ENCODE data around the gene SUMF1. TPM values are rescaled to one million over a fixed set of nuclear protein-coding genes. Genes with fewer than 3 reads are reported as not detected.

Gene SUMF1
- total RNA-seq, 1 experiment from 2014 or later = 26.6 TPM

DNA sequence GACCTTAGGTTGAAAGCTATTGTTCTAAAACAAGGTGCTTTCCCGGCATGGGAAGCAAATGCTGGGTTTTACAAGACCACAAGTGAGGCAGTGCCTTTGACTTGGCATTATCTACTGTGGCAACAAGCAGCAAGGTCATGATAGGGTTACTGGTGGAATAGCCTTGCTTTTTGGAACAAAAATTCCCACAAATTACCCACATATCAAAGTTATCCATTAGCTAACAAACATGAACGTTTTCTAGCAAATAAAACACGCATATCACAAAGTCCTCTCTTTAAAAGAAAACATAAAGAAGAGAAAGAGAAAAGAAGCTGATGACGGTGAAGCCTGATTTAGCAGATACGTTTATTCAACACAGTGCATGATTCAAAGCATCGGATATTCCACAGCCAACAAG is 106.3 kb downstream of the SUMF1 start:
- H3K9me2 ChIP-seq (ENCODE audit: insufficient read depth) = no peaks in the 10 kb centered on the region
- H3K4me2 ChIP-seq (ENCODE audit: low read length) = no peak overlapping the region
- no peaks in the 10 kb centered on the region for H3K4me1 ChIP-seq (ENCODE audit: control insufficient read depth in 1 of 2, insufficient read depth in 2 of 2, low read length in 2 of 2)
- no peak for DNase-seq (ENCODE audit: low read depth, low spot score)
- no peaks in the 10 kb centered on the region for H3K9me3 ChIP-seq (ENCODE audit: control insufficient read depth in 1 of 2, insufficient read depth in 1 of 2, low read depth in 1 of 2, low read length in 2 of 2)
- ATAC-seq = no peak
- no peak overlapping the region for H3K27ac ChIP-seq (ENCODE audit: low read depth, low read length)
- TF ChIP-seq ATF3 (IDR thresholded peaks at IDR 0.05) = no peak
- no peak for TF ChIP-seq POLR2AphosphoS5 (IDR thresholded peaks at IDR 0.05; ENCODE audit: low read depth, low read length)
- ChIA-PET POLR2A (no interaction called here), CTCF (interaction anchor here (1.6 kb wide), 1 partner anchor 10 kb away, joined by 11 read pairs; no protein-coding TSS in a partner anchor), RAD21 (ENCODE audit: low non-redundant PET in 1 of 2, low total read pairs in 2 of 2, uncharacterized antibody in 2 of 2, unreplicated experiment in 2 of 2) (no interaction called here)
- BruUV-seq (replicated peaks) = no TSS peak
- intact Hi-C loops (cut with micrococcal nuclease) = no loop called here
- H2AFZ ChIP-seq (ENCODE audit: low read depth, low read length, poor library complexity, severe bottlenecking) = no peak overlapping the region
- H3K27me3 ChIP-seq (ENCODE audit: insufficient read depth, low read length) = no peaks in the 10 kb centered on the region
- no peak overlapping the region for H3K4me3 ChIP-seq (replicated peaks in 1 of 2; ENCODE audit: low read depth in 1 of 2, low read length in 2 of 2)
- no peaks in the 10 kb centered on the region for H4K20me1 ChIP-seq (ENCODE audit: insufficient read depth)
- H3K79me2 ChIP-seq (ENCODE audit: insufficient read depth, low read length) = no peaks in the 10 kb centered on the region
- no peak overlapping the region for H3K9ac ChIP-seq (ENCODE audit: low read length)
- no peaks in the 10 kb centered on the region for H3K36me3 ChIP-seq (ENCODE audit: control insufficient read depth in 1 of 2, insufficient read depth in 2 of 2, low read length in 2 of 2)

DNA sequence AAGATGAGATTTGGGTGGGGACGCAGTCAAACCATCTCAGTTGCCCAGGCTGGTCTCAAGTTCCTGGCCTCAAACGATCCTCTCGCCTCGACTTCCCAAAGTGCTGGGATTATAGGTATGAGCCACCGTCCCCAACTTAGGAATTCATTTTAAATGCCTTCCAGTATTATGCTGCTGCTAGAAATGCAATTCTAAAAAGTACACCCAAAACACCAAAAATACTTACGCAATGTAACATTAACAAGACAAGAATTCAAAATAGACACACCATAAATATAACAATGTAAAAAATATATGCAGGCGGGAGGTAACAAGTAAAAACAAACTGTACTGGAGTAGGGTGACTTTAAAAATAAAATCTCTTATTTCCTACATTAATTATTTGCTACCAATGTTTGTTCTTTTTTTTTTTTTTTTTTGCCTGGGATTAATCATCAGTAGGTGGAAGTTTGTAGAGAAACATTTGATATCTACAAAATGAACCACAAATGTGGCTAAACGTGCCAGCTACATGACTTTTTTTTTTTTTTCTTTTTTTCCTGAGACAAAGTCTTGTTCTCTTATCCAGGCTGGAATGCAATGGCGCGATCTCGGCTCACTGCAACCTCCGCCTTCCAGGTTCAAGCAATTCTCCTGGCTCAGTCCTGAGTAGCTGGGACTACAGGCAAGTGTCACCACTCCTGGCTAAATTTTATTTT is 107.1 kb downstream of the SUMF1 start:
- H3K27me3 ChIP-seq (ENCODE audit: insufficient read depth, low read length) = no peaks in the 10 kb centered on the region
- RAD21 ChIA-PET (ENCODE audit: low non-redundant PET in 1 of 2, low total read pairs in 2 of 2, uncharacterized antibody in 2 of 2, unreplicated experiment in 2 of 2) = no interaction called here
- POLR2A ChIA-PET = no interaction called here
- no peak overlapping the region for H3K4me3 ChIP-seq (replicated peaks in 1 of 2; ENCODE audit: low read depth in 1 of 2, low read length in 2 of 2)
- no peak for TF ChIP-seq SRF (IDR thresholded peaks at IDR 0.05; ENCODE audit: low read depth)
- TF ChIP-seq, protein P1, sequence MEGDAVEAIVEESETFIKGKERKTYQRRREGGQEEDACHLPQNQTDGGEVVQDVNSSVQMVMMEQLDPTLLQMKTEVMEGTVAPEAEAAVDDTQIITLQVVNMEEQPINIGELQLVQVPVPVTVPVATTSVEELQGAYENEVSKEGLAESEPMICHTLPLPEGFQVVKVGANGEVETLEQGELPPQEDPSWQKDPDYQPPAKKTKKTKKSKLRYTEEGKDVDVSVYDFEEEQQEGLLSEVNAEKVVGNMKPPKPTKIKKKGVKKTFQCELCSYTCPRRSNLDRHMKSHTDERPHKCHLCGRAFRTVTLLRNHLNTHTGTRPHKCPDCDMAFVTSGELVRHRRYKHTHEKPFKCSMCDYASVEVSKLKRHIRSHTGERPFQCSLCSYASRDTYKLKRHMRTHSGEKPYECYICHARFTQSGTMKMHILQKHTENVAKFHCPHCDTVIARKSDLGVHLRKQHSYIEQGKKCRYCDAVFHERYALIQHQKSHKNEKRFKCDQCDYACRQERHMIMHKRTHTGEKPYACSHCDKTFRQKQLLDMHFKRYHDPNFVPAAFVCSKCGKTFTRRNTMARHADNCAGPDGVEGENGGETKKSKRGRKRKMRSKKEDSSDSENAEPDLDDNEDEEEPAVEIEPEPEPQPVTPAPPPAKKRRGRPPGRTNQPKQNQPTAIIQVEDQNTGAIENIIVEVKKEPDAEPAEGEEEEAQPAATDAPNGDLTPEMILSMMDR (IDR thresholded peaks at IDR 0.05 in 2 of 3, conservative IDR thresholded peaks at IDR 0.05 in 1 of 3; ENCODE audit: borderline replicate concordance in 1 of 3, insufficient read depth in 1 of 3, low read depth in 2 of 3, low read length in 2 of 3) = no peak
- TF ChIP-seq RAD21 (IDR thresholded peaks at IDR 0.05; ENCODE audit: low read depth) = no peak
- no peak for TF ChIP-seq ZFX (IDR thresholded peaks at IDR 0.05)
- TF ChIP-seq ZNF274 (IDR thresholded peaks at IDR 0.05; ENCODE audit: low read depth, low read length) = no peak
- no peaks in the 10 kb centered on the region for H3K9me2 ChIP-seq (ENCODE audit: insufficient read depth)
- BruUV-seq (replicated peaks) = no TSS peak
- H3K36me3 ChIP-seq (ENCODE audit: control insufficient read depth in 1 of 2, insufficient read depth in 2 of 2, low read length in 2 of 2) = no peaks in the 10 kb centered on the region
- intact Hi-C loops (cut with micrococcal nuclease) = loop anchor here (10.0 kb wide), 1 partner anchor 695 kb away; no protein-coding TSS in a partner anchor
- no peaks in the 10 kb centered on the region for H3K79me2 ChIP-seq (ENCODE audit: insufficient read depth, low read length)
- no peaks in the 10 kb centered on the region for H3K4me1 ChIP-seq (ENCODE audit: control insufficient read depth in 1 of 2, insufficient read depth in 2 of 2, low read length in 2 of 2)
- H3K9ac ChIP-seq (ENCODE audit: low read length) = no peak overlapping the region
- no peak overlapping the region for H3K4me2 ChIP-seq (ENCODE audit: low read length)
- no peak for DNase-seq (ENCODE audit: low read depth, low spot score)
- no peaks in the 10 kb centered on the region for H4K20me1 ChIP-seq (ENCODE audit: insufficient read depth)
- ATAC-seq = no peak
- H3K9me3 ChIP-seq (ENCODE audit: control insufficient read depth in 1 of 2, insufficient read depth in 1 of 2, low read depth in 1 of 2, low read length in 2 of 2) = no peaks in the 10 kb centered on the region
- H2AFZ ChIP-seq (ENCODE audit: low read depth, low read length, poor library complexity, severe bottlenecking) = no peak overlapping the region
- H3K27ac ChIP-seq (ENCODE audit: low read depth, low read length) = no peak overlapping the region
- CTCF ChIA-PET = no interaction called here
